NT2/D1 (cell line): ENCODE data around the gene CLMP.

Experiments used
- DNase-seq: peaks from one replicate; pipeline ENCODE4 v3.0.0-alpha.2; 2011; ENCODE audit warnings: low read depth, low spot score
- H3K27me3 ChIP-seq: 2 replicates; pipeline ENCODE4 v1.6.0; 2011; ENCODE audit warnings: mild to moderate bottlenecking; ENCODE audit not compliant: insufficient read length, insufficient read depth
- H3K36me3 ChIP-seq: 2 replicates; pipeline ENCODE4 v1.6.1; 2011; ENCODE audit warnings: mild to moderate bottlenecking, low read length, mixed read lengths; ENCODE audit not compliant: insufficient read depth, insufficient read length
- H3K4me1 ChIP-seq: 2 replicates; pipeline ENCODE4 v1.5.1; 2011; ENCODE audit not compliant: insufficient read depth, insufficient read length
- H3K4me3 ChIP-seq: 2 replicates; pipeline ENCODE4 v1.5.1; 2011; ENCODE audit warnings: low read depth; ENCODE audit not compliant: insufficient read length
- H3K9ac ChIP-seq: 2 replicates; pipeline ENCODE4 v1.6.0; 2011; ENCODE audit warnings: low read depth; ENCODE audit not compliant: insufficient read length
- H3K9me3 ChIP-seq: 2 replicates; pipeline ENCODE4 v1.5.1; 2011; ENCODE audit warnings: mild to moderate bottlenecking, low read length; ENCODE audit not compliant: insufficient read depth
- SUZ12 ChIP-seq: IDR thresholded peaks from 2 replicates; pipeline ENCODE4 v1.6.1; 2011; ENCODE audit not compliant: insufficient read length, insufficient read depth; ENCODE audit errors: extremely low read depth
- YY1 ChIP-seq: IDR thresholded peaks from 2 replicates; pipeline ENCODE4 v1.6.1; 2011; ENCODE audit not compliant: insufficient read length, insufficient read depth
- ZNF274 ChIP-seq: IDR thresholded peaks from 2 replicates; pipeline ENCODE4 v1.6.1; 2011; ENCODE audit warnings: mild to moderate bottlenecking, low read depth, low read length

CLMP gene

DNA sequence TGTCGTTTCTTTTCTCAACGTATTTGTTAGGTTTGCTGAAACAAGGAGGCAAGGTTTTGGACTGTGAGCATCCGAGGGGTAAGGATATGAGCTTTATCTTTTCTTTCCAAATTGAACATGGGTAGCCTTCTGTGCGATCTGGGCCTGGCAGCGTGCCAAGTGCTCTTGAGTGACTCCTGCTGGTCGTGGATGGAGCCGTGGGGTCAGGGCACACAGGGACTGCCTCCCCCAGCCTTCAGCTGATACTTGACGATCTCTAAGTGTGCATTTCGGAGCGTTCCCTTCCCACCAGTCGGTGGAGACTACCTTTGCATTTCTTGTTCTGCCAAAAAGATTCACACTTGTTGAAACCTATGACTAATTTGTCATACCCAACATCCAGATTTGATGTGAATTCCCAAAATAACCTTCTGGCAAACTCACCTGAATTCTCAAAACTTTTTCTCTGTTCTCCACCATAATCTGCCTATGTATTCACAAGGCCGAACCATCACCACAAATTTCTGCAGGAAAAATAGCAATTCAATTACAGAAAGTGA, 40.1 kb upstream of the CLMP start:
- H3K9ac ChIP-seq = no peak overlapping the region

DNA sequence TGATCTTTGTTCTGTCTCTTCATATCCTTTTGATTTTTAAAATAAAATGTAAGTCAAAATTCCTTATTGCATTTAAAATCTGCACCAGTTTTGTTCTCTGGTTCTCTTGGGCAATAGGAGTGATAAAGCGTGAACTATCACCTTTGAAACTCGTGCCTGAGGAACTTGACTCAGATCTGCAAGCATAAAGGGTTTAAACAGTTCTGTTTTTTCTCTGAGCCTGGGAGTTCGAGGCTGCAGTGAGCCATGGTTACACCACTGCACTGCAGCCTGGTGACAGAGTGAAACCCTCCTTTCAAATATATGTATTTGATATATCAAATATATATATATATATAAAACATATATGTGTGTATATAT, 38.9 kb upstream of the CLMP start:
- Histone ChIP-seq H3K9ac (no peak overlapping the region), H3K36me3 (no peaks in the 10 kb centered on the region), H3K4me1 (no peaks in the 10 kb centered on the region), H3K4me3 (no peak overlapping the region), H3K9me3 (no peaks in the 10 kb centered on the region), H3K27me3 (no peaks in the 10 kb centered on the region)
- DNase-seq = no peak
- TF ChIP-seq SUZ12 = no peak
- TF ChIP-seq ZNF274 = no peak
- no peak for TF ChIP-seq YY1

More for the DNA sequence above, 40.1 kb upstream of the CLMP start:
- H3K4me1 ChIP-seq = no peaks in the 10 kb centered on the region
- H3K9me3 ChIP-seq = no peaks in the 10 kb centered on the region
- H3K27me3 ChIP-seq = no peaks in the 10 kb centered on the region
- H3K4me3 ChIP-seq = no peak overlapping the region
- no peaks in the 10 kb centered on the region for H3K36me3 ChIP-seq
- no peak for DNase-seq
- TF ChIP-seq YY1 = no peak
- no peak for TF ChIP-seq SUZ12
- TF ChIP-seq ZNF274 = no peak

DNA sequence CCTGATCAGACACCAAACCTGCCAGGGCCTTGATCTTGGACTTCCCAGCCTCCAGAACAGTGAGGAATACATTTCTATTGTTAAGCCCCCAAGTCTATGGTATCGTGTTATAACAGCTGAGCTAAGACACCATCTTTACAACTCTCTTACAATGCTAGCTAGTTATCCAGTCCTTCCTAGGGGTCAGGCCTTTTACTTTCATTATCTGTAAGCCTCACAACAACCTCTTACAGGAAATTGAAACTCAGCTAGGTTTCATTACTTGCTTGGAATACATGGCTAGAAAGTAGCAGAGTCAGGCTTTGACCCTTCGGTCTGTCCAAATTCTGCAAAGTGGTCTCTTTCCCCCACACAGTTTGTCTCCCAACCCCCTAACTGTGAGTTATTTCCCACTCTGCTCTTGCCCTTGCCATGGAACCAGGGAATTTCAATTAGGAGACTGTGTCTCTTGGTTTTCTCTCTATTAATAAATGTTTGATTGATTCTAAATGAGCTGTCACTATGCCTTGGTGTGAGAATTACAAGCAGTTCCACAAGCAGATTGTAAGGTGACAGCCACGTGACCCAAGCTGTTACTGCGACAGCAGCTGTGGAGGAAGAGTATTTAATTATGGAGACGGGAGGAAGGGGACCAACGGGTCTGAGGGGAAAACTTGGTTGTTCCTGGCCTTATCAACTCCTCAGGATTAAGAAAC, 38.4 kb upstream of the CLMP start:
- H3K27me3 ChIP-seq = no peaks in the 10 kb centered on the region
- no peak overlapping the region for H3K4me3 ChIP-seq
- TF ChIP-seq SUZ12 (no peak), ZNF274 (no peak), YY1 (no peak)
- no peak overlapping the region for H3K9ac ChIP-seq
- DNase-seq = no peak
- H3K36me3 ChIP-seq = no peaks in the 10 kb centered on the region
- no peaks in the 10 kb centered on the region for H3K9me3 ChIP-seq
- H3K4me1 ChIP-seq = no peaks in the 10 kb centered on the region

DNA sequence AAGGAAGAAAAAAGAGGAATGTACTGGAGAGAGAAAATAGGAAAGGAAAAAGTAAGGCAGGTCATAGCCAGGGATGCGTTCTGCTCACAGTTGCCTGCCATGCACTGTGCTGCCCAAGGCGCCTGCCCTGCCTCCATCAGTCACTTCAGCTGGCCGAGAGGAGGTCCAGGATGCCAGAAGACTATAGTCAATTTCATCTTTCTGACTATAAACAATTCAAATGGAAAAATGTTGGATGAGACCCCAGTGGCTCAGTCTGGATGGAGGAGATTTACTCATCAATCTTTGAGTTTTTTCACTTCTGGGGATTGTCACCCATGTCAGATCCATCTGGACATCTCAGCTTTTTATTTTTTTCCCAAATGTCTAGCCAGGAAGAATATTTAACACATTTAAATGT, 36.7 kb upstream of the CLMP start:
- TF ChIP-seq YY1 (no peak), SUZ12 (no peak), ZNF274 (no peak)
- H3K27me3 ChIP-seq = no peaks in the 10 kb centered on the region
- H3K9me3 ChIP-seq = no peaks in the 10 kb centered on the region
- no peak overlapping the region for H3K4me3 ChIP-seq
- no peak overlapping the region for H3K9ac ChIP-seq
- no peaks in the 10 kb centered on the region for H3K36me3 ChIP-seq
- no peaks in the 10 kb centered on the region for H3K4me1 ChIP-seq
- no peak for DNase-seq

DNA sequence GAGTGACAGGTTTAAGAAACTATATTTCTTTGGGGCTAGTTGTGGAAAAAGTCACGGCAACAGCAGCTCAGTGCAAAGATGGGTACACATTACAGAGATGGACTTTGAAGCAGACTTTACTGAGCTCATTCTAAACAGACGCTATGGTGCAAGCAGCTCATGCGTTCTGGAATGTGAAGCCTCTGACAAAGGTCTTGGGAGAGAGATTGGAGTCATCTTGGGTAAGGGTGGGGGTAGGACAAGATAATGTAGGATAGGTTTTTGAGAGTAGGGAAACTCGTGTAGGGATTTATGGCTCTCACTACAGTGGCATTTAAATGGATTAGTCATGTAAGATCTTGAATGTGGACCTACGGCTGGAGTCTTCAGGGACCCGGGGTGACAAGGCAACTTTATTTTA, 36.2 kb upstream of the CLMP start:
- Histone ChIP-seq H3K4me3 (no peak overlapping the region), H3K4me1 (no peaks in the 10 kb centered on the region), H3K9ac (no peak overlapping the region), H3K9me3 (no peaks in the 10 kb centered on the region), H3K36me3 (no peaks in the 10 kb centered on the region), H3K27me3 (no peaks in the 10 kb centered on the region)
- no peak for TF ChIP-seq ZNF274
- TF ChIP-seq YY1 = no peak
- no peak for TF ChIP-seq SUZ12
- DNase-seq = no peak

DNA sequence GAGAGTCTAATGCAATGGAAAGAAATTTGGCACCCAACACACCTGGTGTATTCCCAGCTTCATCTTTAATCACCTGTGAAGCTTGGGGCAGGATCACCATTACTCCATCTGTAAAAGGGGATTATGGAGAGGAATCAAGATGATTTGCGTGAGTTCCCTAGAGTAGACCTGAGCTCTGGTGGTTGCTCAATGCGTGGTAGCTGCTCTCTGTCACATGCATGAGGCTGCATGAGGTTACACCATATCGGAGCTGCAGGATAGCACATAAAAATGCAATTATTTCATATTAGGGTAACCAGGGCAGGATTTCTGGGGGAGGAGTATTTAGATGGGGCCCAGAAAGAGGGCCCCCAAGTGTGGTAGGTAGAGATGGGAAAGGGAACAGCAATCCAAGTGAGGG, 35.3 kb upstream of the CLMP start:
- no peaks in the 10 kb centered on the region for H3K36me3 ChIP-seq
- H3K4me3 ChIP-seq = no peak overlapping the region
- H3K9ac ChIP-seq = no peak overlapping the region
- no peaks in the 10 kb centered on the region for H3K4me1 ChIP-seq
- TF ChIP-seq SUZ12 (no peak), YY1 (no peak), ZNF274 (no peak)
- H3K9me3 ChIP-seq = no peaks in the 10 kb centered on the region
- no peaks in the 10 kb centered on the region for H3K27me3 ChIP-seq
- DNase-seq = no peak

DNA sequence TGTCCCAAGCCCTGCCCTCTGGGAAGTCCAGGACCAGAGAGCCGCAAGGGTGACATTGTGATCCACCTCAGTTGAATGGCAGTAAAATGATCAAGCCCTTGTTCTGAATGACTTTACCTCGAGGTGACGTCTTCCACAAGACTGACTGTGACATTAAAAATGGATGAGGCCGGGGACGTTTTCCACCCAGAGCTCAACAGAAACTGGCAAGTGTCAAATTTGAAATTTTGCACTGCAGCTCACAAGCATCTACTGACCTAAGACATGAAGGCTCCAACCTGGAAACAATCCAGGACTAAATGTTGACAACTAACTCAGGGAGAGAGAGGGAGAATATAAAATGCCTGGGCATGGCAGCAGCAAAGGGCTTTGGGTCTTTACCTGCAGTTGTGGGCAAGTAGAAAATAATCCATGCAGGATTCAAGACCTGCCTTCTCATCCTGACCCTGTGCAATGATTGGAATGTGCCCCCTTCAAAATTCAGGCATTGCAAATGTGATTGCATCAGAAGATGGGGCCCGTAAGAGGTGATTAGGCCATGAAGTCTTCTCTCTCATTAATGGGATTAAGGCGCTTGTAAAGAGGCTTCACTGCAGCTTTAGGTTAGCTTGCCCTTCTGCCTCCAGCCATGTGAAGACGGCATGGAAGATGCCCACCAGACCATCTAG, 33.6 kb upstream of the CLMP start:
- Histone ChIP-seq H3K9ac (no peak overlapping the region), H3K4me1 (no peaks in the 10 kb centered on the region), H3K36me3 (no peaks in the 10 kb centered on the region), H3K9me3 (no peaks in the 10 kb centered on the region), H3K27me3 (no peaks in the 10 kb centered on the region), H3K4me3 (no peak overlapping the region)
- DNase-seq = no peak
- TF ChIP-seq YY1 = no peak
- TF ChIP-seq ZNF274 = no peak
- TF ChIP-seq SUZ12 = no peak
